Activated CD4-positive, CD25-positive, alpha-beta regulatory T cell treated with anti-CD3 and anti-CD28 coated beads, Interleukin-2, amount 50 U/mL, for 24 hours (primary cell): Measurements from ENCODE around the gene IGDCC3.
A peak's percentile ranks its signal among the peaks of the same experiment; 100 is the strongest.

Experiments
- ATAC-seq, 2 donors: fragments of 150-1000 bp; cut with Tn5 transposase; one replicate each; pipeline ENCODE4 v1.10.0; 2021; ENCODE audit warnings: mild to moderate bottlenecking in 1 of 2, moderate library complexity in 1 of 2

Gene IGDCC3

GRCh38 chr15:65377976-65378366 lies at the start of gene IGDCC3:
IGDCC3 (minus strand) TSS chr15:65378002; CDS start chr15:65377788, 214 bp downstream.
- no peak for ATAC-seq

- ATAC-seq = no peak
Measured at GRCh38 chr15:65426216-65426853, 48.5 kb upstream of the IGDCC3 start.

- ATAC-seq = no peak
Measured at GRCh38 chr15:65424683-65425082, 46.9 kb upstream of the IGDCC3 start.

GRCh38 chr15:65423976-65424679 lies 46.3 kb upstream of the IGDCC3 start:
- no peak for ATAC-seq

GRCh38 chr15:65423150-65423975 lies 45.6 kb upstream of the IGDCC3 start:
- no peak for ATAC-seq

GRCh38 chr15:65421360-65422215 lies 43.8 kb upstream of the IGDCC3 start:
- peak; percentile 16 to 17 for ATAC-seq

- ATAC-seq = no peak
Measured at GRCh38 chr15:65420975-65421359, 43.2 kb upstream of the IGDCC3 start.

GRCh38 chr15:65418596-65418995 lies 40.8 kb upstream of the IGDCC3 start:
- no peak for ATAC-seq

GRCh38 chr15:65416845-65417416 lies 39.1 kb upstream of the IGDCC3 start:
- no peak for ATAC-seq

GRCh38 chr15:65414841-65415621 lies 37.2 kb upstream of the IGDCC3 start:
- no peak for ATAC-seq

- no peak for ATAC-seq
Measured at GRCh38 chr15:65413760-65414144, 36.0 kb upstream of the IGDCC3 start.

GRCh38 chr15:65413051-65413759 lies 35.4 kb upstream of the IGDCC3 start:
- no peak for ATAC-seq

GRCh38 chr15:65412556-65412955 lies 34.8 kb upstream of the IGDCC3 start:
- no peak for ATAC-seq

GRCh38 chr15:65411465-65412071 lies 33.8 kb upstream of the IGDCC3 start:
- no peak for ATAC-seq

GRCh38 chr15:65410972-65411371 lies 33.2 kb upstream of the IGDCC3 start:
- no peak for ATAC-seq

- no peak for ATAC-seq
Measured at GRCh38 chr15:65410036-65410435, 32.2 kb upstream of the IGDCC3 start.

GRCh38 chr15:65409036-65409631 lies 31.3 kb upstream of the IGDCC3 start:
- no peak for ATAC-seq

GRCh38 chr15:65408324-65409035 lies 30.7 kb upstream of the IGDCC3 start:
- ATAC-seq = no peak

GRCh38 chr15:65406424-65407000 lies 28.7 kb upstream of the IGDCC3 start:
- ATAC-seq = no peak
